Fibroblast of the conjunctiva (primary cell): ENCODE data around the gene ARMH3.
A peak's percentile ranks its signal among the peaks of the same experiment; 100 is the strongest.
"Not testable (repeated sequence)": the region's sequence is repeated elsewhere in the genome, so short reads cannot be mapped to it uniquely, and the experiment has no call there.

Experiments
- DNase-seq: peaks from one replicate; pipeline ENCODE4 v3.0.0-alpha.2; 2010; ENCODE audit warnings: low read depth

ARMH3 gene

GRCh38 chr10:102046095-102046494, 9.9 kb downstream of the ARMH3 start:
- no peak for DNase-seq

- DNase-seq = no peak
Observed at GRCh38 chr10:102045292-102045691, 10.7 kb downstream of the ARMH3 start.

GRCh38 chr10:102040305-102041050, 15.5 kb downstream of the ARMH3 start:
- no peak for DNase-seq

- no peak for DNase-seq
Observed at GRCh38 chr10:102038410-102038809, 17.6 kb downstream of the ARMH3 start.

- not testable (repeated sequence) for DNase-seq
Observed at GRCh38 chr10:102035807-102036206, 20.2 kb downstream of the ARMH3 start.

GRCh38 chr10:102033787-102034186, 22.2 kb downstream of the ARMH3 start:
- no peak for DNase-seq

GRCh38 chr10:102027261-102027660, 28.7 kb downstream of the ARMH3 start:
- DNase-seq = no peak

- DNase-seq = no peak
Observed at GRCh38 chr10:102024799-102025198, 31.2 kb downstream of the ARMH3 start.

GRCh38 chr10:102020938-102021337, 35.0 kb downstream of the ARMH3 start:
- DNase-seq = no peak

GRCh38 chr10:102017295-102017694, 38.7 kb downstream of the ARMH3 start:
- DNase-seq = no peak

- DNase-seq = no peak
Observed at GRCh38 chr10:102016416-102016815, 39.6 kb downstream of the ARMH3 start.

GRCh38 chr10:102010961-102011360, 45.0 kb downstream of the ARMH3 start:
- DNase-seq = no peak

- DNase-seq = peak; percentile 88
Observed at GRCh38 chr10:102009801-102010425, 46.1 kb downstream of the ARMH3 start.

- no peak for DNase-seq
Observed at GRCh38 chr10:102007796-102008195, 48.2 kb downstream of the ARMH3 start.

GRCh38 chr10:102007031-102007430, 48.9 kb downstream of the ARMH3 start:
- not testable (repeated sequence) for DNase-seq

- peak; percentile 24 for DNase-seq
Observed at GRCh38 chr10:102004376-102004775, 51.6 kb downstream of the ARMH3 start.

- peak; percentile 26 for DNase-seq
Observed at GRCh38 chr10:102003541-102003940, 52.4 kb downstream of the ARMH3 start.

- DNase-seq = no peak
Observed at GRCh38 chr10:102001435-102002068, 54.4 kb downstream of the ARMH3 start.

- DNase-seq = no peak
Observed at GRCh38 chr10:101997803-101998202, 58.2 kb downstream of the ARMH3 start.

GRCh38 chr10:101995451-101996063, 60.4 kb downstream of the ARMH3 start:
- DNase-seq = no peak

GRCh38 chr10:101993651-101994200, 62.2 kb downstream of the ARMH3 start:
- no peak for DNase-seq

- DNase-seq = no peak
Observed at GRCh38 chr10:101993221-101993620, 62.8 kb downstream of the ARMH3 start.
